Embryonic facial prominence (tissue), 1 donor: ENCODE measurements around the gene PLOD3.
"Not testable (repeated sequence)": the region's sequence is repeated elsewhere in the genome, so short reads cannot be mapped to it uniquely, and the experiment has no call there.

Experiments
- DNase-seq: peaks from one replicate; pipeline ENCODE4 v3.0.0-alpha.2; 2016; ENCODE audit errors: extremely low spot score

Gene PLOD3

DNA sequence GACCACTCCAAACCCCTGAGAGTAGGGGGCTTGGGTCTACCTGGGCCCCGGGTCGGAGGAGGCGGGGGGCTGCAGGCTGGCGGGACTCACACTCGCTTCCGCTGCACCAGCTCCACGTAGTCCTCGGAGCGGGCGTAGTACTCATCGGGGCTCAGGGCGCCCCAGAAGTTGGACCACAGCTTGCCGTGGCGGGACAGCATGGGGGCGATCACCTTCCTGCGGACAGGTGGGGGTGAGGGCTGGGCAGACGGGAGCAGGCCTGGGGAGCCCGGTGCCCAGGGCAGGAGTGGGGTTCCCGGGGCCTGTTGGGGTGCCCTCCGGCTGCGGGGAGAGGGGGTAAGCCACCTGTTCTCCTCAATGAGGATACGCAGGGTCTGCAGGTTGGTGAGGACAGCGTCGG lies 5.9 kb downstream of the PLOD3 start:
- no peak for DNase-seq

GRCh38 chr7:101210143-101210542 lies 7.2 kb downstream of the PLOD3 start:
- no peak for DNase-seq

DNA sequence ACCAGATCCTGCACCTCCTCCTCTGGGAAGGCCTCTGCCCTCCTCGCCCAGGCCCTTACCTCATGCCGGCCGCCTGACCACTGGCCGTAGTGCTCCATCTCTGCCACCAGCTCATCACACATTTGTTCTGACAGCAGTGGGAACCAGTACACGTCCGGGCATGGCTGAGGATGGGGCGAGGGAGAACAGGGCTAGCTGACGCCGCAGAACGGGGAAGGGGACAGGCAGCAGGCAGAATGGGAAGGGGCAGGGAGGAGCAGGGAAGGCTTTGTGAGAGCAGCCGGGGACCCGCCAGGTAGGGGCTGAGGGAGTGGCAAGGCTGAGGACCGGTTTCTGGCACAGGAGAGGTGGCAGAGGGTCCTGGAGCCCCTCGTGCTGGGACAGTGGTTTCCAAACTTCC lies 8.6 kb downstream of the PLOD3 start:
- DNase-seq: no peak

GRCh38 chr7:101207459-101207858 lies 9.9 kb downstream of the PLOD3 start:
- DNase-seq: no peak

- DNase-seq: no peak
These were observed 10.7 kb downstream of the PLOD3 start for GRCh38 chr7:101206665-101207042.

DNA sequence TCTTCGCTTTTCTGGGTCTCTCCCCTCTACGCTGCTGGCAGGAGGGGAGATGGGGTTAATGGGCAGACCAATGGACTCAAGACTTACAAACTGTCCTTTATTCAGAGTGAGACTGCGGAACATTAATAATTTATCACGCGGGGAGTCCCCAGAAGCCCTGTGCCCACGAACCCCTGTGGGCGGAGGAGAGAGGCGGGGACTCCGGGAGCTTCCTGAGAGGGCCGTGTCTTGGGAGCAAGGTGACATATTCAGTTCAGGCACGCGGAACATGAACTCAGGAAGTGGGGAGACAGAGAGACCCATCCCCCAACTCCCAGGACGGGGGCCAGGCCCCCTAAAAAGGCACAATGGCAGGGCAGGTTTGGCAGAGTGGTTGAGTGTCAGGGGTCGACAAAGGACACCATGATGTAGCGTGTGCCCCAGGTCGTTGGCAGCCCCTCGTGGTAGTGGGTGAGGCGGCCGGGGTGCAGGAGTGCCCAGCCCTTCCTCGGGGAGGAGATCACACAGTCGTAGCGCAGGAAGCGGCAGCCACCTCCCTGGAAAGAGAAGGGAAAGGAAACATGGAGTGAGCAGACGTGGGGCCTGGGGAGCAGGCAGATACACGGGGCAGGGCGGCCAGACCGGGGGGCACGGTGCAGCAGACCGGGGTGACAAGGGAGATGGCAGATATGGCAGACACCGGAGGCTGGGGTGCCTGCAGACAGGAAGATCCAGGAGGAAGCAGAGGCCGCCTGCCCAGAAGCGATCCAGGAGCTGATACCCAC lies 11.3 kb downstream of the PLOD3 start:
- no peak for DNase-seq

GRCh38 chr7:101203740-101204738 lies 13.3 kb downstream of the PLOD3 start:
- not testable (repeated sequence) for DNase-seq

DNA sequence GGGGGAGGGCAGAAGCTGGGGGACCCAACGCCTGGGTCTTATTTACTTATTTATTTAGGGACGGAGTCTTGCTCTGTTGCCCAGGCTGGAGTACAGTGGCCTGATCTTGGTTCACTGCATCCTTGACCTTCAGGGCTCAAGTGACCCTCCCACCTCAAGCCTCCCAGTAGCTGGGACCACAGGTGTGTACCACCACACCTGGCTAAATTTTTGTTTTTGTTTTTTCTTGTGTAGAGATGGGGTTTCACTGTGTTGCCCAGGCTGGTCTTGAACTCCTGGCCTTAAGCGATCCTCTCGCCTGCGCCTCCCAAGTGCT lies 14.8 kb downstream of the PLOD3 start:
- DNase-seq: no peak

DNA sequence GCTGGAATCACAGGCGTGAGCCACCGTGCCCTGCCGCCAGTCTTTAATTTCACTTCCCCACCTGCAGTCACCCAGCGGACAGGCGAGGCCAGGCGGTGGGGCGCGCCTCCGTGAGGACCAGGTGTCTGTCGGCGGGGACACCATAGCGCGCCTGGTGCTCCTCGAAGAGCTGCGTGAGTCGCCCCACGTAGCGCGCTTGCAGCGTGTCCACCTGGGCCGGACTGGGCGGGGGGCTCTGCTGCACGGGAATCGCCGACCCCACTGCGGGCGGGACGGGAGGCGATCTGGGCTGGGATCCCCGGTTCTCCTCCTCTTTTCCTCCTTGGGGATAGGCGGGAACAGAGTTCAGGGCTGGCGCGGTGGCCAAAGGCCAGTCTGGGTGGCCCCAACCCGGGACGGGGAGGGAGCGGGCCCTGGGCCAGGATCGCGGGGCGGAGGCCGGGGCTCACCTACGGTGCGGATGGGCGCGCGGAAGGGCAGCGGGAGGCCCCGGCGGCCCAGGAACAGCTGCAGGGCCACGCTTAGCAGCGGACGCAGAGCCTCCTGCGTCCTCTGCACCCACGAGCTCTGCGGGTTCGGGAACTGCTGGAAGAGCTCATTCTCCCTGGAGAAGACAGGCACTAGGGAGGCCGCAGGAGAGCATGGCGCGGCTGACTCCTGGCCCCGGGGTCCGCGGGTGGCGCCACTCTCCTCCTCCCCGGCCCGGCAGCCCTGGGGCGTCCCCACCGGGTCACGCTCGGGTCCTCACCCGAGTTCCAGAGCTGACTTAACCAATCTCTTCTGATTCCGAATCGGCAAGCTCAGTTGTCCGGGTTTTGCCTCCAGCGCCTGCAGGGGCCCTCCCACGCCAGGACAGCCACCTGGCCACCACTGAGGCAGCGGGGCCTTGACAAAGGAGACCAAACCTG lies 15.4 kb downstream of the PLOD3 start:
- no peak for DNase-seq

DNA sequence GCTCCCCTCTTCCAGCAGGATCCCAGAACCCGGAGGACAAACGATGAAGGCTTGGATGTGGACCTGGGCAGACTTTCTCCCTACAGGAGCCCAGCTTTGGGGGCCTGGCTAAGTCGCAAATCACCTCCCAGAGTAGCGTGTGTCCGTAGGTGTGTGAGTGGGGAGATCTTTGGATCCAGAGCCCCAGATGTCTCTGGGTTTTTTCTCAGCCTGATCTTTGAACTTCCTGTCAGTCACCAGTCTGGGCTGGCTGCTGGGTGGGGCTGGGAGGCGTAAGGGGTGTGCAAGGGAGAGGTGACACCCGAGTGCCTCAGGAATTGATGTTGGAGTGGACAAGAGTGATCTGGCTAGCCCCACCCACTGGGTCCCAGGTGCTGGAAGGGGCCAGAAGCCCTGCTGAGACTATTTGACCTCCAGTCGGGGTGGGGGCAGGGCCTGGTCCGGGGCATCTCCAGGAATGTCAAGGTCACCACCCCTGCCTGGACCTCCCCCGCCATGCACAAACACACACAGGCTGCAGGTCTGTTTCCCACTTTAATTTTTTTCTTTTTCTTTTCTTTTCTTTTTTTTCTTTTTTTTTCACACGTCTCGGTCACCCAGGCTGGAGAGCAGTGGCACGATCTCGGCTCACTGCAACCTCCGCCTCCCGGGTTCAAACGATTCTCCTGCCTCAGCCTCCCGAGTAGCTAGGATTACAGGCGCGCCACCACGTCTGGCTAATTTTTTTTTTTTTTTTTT lies 16.4 kb downstream of the PLOD3 start, which contains the start of gene MOGAT3:
MOGAT3 (minus strand) TSS at position 175 of the 738 bp plus-strand sequence. CDS start 182 bp downstream, outside the sequence.
- no peak for DNase-seq

DNA sequence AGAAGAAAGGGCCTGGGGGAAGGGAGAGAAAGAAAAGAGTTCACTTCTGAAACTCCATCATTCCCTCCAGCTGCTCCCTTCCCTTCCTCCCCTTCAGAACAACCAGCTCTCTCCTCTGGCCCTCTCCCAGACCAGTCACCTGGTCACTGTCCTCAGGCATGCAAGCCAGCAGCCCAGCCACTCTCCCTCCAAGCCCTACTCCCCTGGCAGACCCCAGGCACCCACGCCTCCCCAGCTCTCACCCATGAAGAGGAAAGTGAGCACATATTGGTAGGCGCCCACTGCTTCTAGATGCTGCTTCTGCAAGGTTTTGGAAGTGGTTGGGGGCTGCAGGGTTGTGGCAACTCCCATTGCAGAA lies 16.9 kb downstream of the PLOD3 start:
- DNase-seq: no peak

GRCh38 chr7:101199522-101199921 lies 17.9 kb downstream of the PLOD3 start:
- not testable (repeated sequence) for DNase-seq

DNA sequence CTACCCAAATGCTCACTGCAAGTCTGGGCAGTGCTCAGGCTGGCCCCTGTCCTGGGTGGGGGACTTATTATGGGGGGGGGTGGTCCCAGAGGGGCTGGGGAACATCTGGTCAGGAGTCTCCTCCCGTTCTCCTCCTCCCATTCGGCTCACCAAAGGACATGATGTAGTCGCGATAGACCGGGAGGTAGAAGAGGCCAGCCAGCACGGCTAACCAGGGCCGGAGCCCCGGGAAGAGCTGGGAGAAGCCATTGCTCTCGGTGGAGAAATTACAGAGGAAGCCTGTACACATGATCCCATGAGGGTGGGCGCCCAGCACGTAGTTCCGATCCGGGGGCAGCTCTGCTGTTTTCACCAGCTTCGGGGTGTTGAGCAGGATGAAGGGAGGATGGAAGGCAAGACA lies 18.9 kb downstream of the PLOD3 start:
- no peak for DNase-seq

DNA sequence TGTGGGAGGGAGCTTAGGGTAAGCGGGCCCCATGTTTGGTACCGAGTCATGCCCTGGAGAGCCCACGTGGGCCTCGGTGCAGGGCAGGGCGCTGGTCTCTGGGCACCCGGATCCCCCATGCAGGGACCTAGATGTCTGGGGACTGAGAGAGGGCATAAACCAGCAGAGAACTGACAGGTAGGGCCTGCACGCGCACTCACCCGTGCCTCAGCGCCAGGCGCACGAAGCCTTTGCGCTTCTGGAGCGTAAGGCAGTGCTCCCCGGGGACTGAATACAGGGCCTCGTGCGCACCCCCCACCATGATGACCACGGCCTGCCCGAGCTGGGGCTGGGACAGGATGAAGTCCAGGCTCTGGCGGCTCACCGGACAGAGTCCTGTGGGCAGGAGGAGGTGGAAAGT lies 19.4 kb downstream of the PLOD3 start:
- DNase-seq: no peak

DNA sequence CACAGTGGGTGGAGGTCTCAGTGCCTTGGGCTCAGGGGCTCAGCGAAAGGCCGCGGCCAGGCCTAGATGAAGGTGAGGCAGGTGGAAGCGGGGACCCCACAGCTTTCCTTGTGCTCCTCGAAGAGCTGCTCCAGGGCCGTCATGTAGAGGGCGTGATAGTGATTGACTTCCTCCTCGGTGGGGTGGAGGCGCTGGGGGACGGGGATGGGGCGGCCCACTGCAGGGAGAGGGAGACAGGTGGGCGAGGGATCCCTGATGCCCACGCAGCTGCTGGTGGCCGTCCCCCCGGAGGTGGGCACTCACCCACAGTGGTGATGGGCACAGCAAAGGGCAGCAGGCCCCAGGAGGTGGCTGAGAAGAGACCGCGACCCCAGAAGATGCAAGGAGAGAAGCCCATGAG lies 21.5 kb downstream of the PLOD3 start:
- no peak for DNase-seq

- DNase-seq: no peak
These were observed 28.3 kb downstream of the PLOD3 start for GRCh38 chr7:101189109-101189508.

DNA sequence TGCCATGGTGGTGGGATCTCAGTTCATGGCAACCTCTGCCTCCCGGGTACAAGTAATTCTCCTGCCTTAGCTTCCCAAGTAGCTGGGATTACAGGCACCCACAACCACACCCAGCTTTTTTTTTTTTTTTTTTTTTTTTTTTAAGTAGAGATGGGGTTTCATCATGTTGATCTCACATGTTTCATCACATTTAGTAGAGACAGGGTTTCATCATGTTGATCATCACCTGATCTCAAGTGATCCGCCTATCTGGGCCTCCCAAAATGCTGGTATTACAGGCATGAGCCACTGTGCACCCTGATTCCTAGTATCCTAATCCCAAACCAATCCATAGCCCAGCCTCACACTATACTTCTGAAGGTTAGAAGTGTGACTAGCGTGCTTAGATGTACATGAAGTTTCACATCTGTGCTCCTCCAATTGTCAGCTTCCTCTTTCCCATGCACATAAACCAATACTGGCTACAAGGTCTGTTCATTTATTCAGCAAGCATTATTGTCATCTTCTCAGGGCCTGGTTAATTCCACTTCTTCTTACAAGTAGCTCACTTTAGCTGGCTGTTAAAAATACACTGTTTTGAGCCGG lies 30.4 kb downstream of the PLOD3 start:
- no peak for DNase-seq

GRCh38 chr7:101186194-101186593 lies 31.2 kb downstream of the PLOD3 start:
- DNase-seq: no peak

DNA sequence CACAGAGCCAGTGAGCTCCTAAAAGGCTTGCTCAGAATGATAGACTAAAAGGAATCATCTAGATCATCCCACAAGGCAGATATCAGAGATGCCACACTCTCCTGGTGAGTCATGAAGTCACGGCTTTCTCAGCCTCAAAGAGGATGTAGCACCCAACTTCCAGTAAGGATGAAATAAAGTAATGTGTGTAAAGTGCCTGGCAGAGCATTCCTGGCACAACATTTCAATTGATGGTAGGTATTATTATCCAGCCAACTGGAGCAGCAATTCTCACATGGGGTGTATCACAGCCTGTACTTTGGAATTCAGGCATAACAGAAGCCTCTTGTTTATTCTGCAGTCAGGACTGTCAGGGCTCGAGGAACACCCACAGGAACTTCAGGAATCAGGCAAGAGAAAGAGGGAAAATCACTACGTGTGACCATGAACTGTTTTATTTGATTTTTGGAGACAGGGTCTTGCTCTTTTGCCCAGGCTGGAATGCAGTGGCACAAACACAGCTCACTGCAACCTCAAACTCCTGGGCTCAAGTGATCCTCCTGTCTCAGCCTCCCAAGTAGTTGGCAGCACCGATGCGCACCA lies 32.0 kb downstream of the PLOD3 start:
- no peak for DNase-seq

- DNase-seq: no peak
These were observed 37.1 kb downstream of the PLOD3 start, which contains the start of gene NAT16 for GRCh38 chr7:101180130-101180755. TSS of gene NAT16 (minus strand) at chr7:101180293. CDS start at chr7:101174807, 5,486 bp downstream.
